Activated CD4-positive, CD25-positive, alpha-beta regulatory T cell treated with anti-CD3 and anti-CD28 coated beads, Interleukin-2, amount 50 U/mL, for 24 hours (primary cell): Measurements from ENCODE around the gene CAND2.
"Not testable (repeated sequence)": the region's sequence is repeated elsewhere in the genome, so short reads cannot be mapped to it uniquely, and the experiment has no call there.

Source experiments
- ATAC-seq, 2 donors: fragments of 150-1000 bp; cut with Tn5 transposase; one replicate each; pipeline ENCODE4 v1.10.0; 2021; ENCODE audit warnings: mild to moderate bottlenecking in 1 of 2, moderate library complexity in 1 of 2

CAND2 gene

DNA sequence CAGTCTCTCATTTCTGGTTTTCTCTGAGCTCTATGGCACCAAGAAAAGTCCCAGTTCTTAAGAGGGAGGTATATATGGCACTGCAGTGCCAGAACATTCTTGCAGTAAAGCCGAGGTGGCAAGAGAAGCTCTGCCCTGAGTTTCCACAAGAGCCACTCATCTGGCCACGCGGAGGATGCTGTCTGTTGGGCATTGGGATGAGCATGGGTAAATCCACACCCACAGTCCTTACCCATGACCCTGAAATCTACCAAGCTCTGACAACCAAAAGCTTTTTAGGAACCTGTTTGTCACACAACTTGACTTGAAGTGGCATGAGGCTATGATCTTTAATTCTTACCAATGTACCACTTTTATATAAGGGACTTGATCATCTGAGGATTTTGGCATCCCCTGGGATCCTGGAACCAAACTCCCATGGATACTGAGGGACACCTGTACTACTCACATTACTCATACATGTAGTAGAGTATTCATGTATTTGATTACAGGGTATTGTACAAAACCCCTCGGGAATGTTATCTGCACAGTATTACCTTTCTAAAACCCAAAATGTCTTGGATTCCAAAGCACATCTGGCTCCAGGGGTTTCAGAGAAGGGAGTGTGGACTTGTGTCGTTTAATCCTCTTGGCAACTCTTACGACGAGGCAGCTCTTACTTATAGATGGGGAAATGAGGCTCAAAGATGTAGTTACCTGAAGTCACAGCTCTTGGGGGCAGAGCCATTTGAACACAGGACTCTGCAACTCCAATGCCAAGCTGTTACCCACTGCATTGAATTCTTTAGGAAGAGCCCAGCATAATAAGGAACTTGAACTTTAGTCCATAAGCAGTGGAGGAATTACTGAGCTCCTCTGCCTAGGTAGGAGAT lies 36.1 kb downstream of the CAND2 start:
- no peak for ATAC-seq

DNA sequence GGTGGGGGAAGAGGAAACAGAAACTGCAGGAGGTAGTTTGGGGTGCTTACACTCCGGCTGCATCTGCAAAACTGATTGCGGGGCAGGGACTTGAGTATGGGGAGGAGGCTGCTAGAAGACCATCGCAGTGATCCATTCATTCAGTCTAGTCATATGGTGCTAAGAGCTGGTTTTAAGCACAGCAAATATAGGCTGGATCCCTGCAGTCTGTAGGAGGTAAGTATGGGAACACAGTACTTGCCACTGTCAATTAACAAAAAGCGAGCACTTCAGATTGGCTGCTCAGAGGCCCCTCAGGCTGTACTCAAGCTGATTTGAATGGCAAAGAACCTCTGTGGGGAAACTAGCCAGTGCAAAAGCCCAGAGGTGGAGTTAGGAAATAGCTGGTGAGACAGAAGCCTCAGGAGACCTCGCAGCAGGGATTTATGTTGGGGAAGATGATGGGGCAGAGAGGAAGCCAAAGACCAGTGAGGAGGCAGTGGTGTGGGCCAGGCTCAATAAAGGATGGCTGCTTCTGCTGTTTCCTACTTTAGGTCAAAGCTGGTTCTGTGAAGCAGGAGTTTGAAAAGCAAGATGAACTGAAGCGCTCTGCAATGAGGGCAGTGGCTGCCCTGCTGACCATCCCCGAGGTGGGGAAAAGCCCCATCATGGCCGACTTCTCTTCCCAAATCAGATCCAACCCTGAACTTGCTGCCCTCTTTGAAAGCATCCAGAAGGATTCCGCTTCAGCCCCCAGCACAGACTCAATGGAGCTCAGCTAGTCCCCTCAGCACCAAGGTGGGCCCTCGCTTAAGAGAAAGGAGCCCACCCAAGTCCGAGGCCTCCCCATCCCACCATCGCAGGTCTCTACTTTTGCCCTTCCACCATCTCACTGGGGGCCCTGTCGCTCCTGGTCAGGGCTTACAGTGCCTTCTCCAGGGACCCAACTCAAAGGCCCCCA lies 37.0 kb downstream of the CAND2 start:
- no peak for ATAC-seq

DNA sequence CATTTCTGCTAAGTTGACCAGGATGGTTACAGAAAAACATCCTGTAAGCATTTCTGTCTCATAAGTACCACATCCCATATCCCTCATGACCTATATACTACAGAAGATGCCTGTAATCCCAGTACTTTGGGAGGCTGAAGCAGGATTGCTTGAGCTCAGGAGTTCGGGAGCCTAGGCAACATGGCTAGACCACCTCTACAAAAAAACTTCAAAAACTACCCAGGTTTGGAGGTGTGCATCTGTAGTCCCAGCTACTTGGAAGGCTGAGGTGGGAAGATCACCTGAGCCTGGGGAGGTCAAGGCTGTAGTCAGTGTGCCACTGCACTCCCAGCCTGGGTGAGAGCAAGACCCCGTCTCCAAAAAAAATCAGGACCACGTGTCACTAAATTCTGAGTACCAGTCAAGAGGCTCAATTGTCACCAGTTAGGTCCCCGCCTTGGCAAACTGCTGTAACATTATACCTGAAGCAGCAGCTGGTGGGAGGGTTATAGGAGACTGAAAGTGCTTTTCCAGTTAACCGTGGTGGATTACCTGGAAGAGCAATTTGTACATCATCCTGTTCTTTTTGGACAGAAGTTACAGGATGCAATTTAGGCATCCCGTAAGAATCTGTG lies 38.7 kb downstream of the CAND2 start:
- no peak for ATAC-seq

DNA sequence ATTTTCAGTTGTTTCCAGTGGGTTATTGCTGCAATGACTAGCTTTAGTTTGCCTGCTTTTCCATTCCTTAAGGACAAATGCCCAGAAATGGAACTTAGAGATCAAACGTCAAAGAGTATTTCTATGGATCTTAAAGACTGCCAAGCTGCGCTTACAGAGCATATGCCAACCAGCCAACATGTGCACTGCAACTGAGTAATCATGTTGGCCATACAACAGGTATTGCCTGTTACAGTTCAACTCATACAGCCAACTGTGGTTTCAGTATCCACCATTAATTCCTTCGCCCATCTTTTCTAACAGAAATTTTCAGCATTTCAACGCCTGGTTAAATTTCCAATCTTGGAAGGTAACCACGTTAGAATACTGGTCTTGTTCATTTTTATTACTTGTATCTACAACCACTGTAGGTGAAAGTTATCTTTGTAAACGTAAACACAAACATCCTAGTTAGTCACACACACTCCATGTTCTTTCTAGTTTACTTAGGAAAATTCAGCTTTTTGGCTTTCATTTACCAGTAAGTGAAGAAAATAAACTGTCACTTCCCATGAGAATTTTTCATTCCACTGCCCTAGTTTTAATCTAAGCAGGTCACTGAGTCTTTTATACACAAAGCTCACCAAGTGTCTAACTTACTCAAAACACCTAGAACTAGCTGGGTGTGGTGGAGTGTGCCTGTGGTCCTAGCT lies 41.0 kb downstream of the CAND2 start:
- ATAC-seq: no peak

DNA sequence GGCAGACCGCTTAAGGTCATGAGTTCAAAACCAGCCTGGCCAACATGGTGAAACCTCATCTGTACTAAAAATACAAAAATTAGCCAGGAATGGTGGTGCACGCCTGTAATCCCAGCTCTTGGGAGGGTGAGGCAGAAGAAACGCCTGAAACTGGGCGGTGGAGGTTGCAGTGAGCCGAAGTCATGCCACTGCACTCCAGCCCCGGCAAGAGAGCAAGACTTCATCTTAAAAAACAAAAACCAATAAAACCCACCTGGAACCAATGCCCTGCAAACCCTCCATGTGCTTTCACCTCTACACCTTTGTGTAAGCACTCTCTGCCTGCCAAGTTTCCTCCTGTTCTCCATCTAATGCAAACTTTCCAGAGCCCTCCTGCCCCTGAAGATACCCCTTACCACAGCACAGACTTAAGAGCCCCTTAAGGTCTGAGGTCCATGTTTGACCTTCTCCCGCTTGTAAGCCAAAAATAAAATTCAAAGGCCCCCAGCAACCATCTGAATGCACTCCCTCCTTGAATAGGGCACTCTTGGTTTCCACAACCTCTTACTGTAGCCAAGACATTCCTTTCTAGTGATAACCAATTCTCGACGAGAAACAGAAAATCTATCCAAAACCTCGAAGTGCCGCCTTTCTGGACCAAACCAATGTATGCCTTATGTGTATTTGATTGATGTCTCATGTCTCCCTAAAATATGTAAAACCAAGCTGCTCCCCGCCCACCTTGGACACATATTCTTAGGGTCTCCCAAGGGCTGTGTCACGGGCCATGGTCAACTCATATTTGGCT lies 41.9 kb downstream of the CAND2 start:
- ATAC-seq: no peak

DNA sequence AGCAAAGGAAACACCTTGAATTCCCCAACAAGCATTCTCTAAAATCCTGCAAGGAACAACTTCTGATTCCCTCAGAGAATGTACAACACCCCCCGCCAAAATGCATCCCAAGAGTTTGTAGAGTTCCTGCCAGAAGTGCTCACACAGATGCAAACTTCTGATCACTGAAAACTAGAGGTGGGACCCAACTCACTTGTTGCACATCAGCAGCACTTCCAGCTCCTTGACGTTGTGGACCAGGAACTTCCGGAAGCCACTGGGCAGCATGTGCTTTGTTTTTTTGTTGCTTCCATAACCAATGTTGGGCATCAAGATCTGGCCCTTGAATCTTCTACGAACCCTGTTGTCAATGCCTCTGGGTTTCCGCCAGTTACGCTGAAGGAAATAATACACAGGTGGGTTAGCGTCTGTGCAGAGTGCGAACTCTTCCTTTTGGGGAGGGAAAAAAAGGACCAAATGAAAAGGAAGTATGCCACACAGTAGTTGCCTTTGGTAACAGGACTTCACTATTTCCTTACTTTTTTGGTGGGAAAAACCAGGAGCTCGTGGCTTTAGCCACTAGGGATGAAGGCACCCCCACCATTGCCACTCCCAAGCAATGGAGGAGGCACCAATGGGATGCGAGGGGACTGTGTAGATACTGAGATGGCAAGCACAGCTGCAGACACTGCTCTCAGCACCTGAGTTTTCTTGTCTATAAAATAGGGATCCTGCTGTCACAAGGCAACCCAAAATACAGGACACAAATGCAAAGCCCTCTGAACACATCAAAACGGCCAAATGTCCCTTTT lies 42.9 kb downstream of the CAND2 start:
- no peak for ATAC-seq

DNA sequence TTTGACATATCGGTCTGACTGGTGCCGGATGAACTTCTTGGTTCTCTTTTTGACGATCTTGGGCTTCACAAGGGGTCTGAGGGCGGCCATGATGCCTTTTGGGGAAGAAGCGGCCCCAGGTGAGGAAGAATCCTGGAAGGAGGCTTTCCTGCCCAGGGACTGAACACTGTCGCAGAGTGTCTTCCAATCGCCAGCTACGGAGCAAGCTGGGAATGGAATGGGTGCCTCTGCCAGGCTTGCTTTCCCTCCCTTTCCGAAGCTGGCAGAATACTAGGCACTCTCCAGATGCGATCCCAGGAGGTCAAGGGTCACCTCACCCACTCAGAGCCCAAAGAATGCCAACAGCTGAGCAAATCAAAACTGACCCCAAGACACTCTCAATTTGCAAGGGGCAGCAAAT lies 43.7 kb downstream of the CAND2 start:
- ATAC-seq: not testable (repeated sequence)

DNA sequence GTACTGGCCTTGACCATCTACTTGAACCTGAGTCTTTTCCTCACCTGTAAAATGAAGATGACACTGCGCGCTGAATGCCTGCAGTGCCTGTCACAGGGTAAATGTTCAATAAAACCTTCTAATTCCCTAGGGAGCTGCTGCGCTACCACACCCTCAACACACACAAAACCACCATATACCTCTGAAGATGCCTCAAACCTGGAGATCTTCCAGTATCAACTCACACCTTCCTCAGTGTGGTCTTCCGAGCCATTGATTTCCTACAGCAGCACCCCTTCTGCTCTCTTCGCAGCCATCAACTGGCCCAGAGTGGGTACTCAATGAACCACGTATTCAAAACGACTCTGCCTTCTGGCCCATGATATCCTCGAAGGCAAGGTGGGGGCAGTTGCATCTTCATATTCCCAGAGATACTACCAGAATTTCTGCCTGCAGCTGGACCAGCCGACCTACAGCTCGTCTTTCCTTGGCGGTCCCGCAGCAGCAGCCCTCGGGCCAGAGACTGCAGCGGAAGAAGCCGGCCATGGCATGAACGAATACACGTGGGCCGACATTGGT lies 44.2 kb downstream of the CAND2 start:
- ATAC-seq: peak; percentile 22 to 27

DNA sequence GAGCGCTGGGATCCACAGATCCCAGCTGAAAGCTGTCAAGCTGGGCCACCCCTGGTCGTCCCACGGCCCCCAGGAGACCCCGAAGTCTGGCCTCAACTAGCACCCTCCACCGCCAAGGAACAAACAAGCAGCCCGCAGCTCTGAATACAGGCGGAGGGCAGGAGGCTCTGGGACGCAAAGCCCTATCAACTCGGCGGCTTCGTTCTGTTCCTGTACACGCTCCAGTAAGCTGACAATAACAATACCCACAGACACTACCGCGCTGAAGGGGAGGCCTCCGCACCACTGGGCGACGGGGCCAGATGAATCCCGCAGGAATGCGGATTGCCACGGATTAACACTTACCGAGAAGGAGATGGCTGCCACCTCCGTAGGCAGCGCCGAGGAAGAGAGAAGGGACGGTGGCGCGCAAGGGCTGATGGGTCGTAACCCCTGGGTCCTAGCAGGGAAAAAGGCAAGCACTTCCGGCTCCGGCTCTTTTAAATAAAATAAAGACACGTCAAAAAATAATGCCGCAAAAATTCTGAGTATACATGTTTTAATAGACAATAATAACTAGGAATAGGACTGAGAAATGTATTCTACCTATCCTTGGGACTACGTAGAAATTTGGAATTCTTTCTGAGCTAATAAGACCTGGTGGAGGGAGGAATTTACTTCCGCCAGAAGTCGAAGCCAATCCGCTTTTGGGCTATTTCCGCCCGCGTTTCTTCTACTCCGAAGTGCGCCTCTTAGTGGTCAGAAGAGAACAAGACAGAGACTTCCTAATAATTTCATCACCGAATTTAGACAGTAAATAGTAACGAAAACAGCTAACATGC lies 44.9 kb downstream of the CAND2 start, which contains the start of gene RPL32:
TSS of gene RPL32 (minus strand) at position 417 of the 821 bp plus-strand sequence. CDS start 1,328 bp downstream, outside the sequence.
- ATAC-seq: peak; percentile 85 to 86

DNA sequence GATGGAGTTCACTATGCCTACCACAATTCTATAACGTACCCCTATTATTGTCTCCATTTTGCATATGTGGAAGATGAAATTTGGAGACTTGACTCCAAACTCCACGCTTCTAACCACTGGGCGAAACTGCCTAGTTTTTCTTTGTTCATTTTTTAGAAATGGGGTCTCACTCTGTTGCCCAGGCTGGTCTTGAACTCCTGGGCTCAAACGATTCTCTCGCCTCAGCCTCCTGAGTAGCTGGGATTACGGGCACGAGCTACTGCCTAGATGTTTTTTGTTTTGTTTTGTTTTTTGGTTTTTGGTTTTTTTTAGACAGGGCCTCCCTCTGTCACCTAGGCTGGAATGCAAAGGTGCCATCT lies 45.5 kb downstream of the CAND2 start:
- ATAC-seq: no peak

DNA sequence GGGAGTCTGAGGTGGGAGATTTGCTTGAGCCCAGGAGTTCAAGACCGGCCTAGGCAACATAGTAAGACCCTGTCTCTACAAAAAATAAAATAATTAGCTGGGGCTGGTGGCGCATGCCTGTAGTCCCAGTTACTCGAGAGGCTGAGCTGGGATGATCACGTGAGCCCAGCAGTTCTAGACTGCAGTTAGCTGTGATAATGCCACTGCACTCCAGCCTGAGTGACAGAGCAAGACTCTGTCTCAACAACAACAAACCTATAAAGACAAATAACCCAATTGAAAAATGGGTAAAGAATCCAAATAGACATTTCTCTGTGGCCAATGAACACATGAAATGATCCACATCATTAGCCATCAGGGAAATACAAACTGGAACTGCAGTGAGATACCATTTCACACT lies 46.0 kb downstream of the CAND2 start:
- ATAC-seq: no peak

DNA sequence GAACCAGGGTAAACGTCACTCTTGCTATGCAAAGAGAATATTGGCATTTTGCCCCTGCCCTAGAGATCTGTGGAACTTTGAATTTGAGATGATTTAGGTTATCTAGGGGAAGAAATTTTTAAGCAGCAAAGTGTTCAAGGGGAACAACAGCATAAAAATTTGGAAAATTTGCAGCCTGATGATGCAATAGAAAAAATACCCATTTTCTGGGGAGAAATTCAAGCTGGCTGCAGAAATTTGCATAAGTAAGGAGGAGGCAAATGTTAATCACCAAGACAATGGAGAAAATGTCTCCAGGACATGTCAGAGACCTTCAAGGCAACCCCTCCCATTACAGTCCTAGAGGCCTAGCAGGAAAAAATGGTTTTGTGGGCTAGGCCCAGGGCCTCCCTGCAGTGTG lies 49.3 kb downstream of the CAND2 start:
- ATAC-seq: no peak

DNA sequence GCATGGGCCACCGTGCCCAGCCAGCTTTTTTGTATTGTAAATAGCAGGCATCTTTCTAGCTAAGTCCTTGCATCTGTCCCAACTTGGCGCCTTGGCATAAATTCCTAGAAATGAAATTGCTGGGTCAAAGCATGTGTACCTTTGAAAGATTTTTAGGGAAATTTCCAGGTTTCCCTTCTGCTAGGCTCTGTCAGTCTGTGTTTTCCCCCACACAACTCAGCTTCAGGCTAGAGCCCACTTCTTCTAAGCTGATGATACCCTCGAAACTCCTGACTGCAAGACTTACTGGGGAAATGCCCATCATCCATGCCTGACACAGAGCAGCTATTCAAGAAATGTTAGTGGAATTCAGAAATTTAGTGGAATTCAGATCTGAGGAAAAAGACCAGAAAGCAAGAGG lies 55.7 kb downstream of the CAND2 start:
- no peak for ATAC-seq

DNA sequence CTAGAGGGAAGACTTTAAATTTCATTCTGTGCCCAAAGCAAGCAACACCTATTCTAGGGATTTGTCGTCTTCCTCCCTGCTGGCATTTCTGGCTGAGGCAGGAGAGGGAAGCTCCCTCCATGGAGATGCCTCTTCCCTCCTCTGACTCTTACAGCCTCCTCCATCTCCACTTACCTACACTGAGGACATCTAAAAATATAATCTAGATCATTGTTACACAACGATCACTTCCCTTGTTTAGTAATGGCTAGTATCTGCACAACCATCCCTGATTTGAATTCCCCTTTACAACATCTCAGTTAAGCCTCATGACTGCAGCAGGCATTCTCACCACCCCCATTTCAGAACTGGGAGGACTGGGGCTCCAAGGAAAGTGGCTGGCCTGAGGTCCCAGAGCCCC lies 57.4 kb downstream of the CAND2 start:
- ATAC-seq: not testable (repeated sequence)

DNA sequence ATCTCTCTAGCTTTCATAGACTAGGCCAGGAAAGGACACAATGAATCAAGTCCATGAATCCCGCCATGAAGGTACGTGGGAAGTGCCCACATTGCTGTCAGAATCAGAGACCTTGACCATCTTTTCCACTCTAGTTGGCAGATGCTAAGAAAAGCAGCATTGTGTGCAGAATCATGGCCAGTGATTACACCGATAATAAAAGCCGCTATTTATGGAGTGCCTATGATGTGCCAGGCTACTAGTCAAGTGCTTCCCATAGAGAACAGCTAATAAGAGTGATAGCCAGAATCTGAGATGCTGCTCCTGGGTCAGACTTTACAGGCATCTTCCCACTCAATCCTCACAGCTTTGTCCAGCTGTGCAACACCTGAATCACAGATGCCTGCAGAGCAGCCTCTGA lies 58.1 kb downstream of the CAND2 start:
- ATAC-seq: no peak

DNA sequence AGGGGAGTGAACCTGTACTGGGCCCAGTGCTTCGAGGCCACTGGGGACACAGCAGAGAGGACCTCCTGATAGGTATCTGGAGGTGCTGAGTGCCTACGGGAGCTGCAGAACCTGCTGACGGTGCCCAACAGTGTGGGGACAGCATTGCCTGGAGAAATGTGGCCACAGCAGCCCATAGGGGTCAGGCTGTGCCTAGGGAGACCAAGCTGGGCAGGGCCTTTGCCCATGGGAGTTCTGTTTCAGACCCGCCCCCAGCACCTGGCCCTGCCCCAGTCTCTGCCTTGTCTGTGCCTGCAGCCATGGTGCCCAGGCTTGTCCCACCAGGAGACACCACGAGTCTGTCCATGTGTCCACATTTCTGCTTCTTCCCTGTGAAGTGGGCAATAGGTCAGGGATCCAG lies 60.1 kb downstream of the CAND2 start:
- no peak for ATAC-seq

DNA sequence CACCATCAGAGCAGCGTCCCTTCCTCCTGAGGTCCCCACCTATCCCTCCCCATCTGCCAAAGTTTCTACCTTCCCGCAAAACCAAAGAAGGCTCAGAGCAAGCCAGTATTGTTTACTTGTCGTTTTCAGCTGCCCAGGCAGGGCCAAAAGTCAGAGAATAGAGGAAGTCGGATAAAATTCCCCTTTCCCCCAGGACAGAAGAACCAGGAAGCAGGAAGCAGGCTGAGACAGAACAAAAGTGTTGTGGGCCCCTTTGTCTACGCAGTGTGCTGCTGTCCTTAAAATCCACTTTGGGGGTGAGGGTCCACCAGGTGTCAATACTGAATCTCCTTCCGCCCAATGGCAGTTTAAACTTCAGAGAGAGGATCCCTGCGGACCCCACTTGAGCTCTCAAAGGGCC lies 63.4 kb downstream of the CAND2 start:
- no peak for ATAC-seq

DNA sequence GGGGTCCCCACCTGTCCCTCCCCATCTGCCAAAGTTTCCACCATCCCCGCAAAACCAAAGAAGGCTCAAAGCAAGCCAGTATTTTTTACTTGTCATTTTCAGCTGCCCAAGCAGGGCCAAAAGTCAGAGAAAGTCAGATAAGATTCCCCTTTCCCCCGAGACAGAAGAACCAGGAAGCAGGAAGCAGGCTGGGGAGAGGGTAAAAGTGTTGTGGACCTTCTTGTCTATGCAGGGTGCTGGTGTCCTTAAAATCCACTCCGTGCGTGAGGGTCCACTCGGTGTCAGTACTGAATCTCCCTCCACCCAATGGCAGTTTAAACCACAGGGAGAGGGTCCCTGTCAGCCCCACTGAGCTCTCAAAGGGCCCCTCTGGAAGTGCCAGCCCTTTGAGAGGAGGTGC lies 65.1 kb downstream of the CAND2 start:
- no peak for ATAC-seq

DNA sequence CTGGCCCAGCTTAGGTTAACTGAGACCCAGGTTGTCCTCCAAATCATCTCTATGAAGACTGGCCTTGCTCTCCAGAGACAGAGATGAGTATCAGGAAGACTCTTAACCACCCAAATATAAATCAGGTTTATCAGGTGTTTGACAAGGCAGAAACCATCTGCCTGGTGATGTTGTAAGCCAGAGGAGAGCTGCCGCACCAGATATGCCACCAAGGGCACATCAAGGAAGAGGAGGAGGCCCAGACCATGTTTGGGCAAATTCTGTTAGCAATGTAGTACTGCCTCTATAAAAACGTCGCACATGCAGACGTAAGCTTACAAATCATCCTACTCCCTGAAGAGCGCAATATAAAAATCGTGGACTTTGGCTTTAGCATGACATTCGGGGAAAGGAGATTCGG lies 65.9 kb downstream of the CAND2 start:
- ATAC-seq: no peak

DNA sequence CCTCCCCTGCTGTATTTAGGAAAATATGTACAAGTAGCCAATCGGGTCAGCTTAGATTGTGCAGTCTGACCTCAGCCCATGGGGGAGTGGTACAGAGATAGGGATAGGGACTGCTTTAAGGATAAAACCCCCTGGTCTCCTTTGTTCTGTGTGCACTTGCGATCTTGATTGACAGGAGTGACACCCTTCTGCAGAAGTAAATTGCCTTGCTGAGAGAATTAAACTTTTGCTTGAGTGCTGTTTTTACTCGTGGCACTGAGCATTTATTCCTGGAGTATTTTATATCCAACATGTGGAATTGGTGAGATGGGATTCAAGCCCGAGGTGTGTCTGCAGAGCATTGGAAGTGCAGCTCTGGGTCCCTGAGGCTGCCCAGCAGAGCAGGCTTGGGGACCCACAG lies 68.8 kb downstream of the CAND2 start:
- ATAC-seq: no peak
